GM23338 (cell line): ENCODE results near the gene WWOX.

Experiments
- CREB1 ChIP-seq: fragments of 250-450 bp; sonication (Bioruptor Pico); IDR thresholded peaks from 2 replicates; pipeline ENCODE4 v1.5.0; 2020; ENCODE audit warnings: low read depth, mild to moderate bottlenecking, moderate library complexity
- EZH2 ChIP-seq: fragments of 200-600 bp; sonication (generic); IDR thresholded peaks from one replicate; pipeline ENCODE4 v1.8.0; 2017; ENCODE audit warnings: antibody characterized with exemption, mild to moderate bottlenecking, low read depth; ENCODE audit not compliant: unreplicated experiment
- EZH2phosphoT487 ChIP-seq: fragments of 200-600 bp; sonication (generic); IDR thresholded peaks from one replicate; pipeline ENCODE4 v1.8.1; 2018; ENCODE audit warnings: antibody characterized with exemption; ENCODE audit not compliant: unreplicated experiment
- JUNB ChIP-seq: IDR thresholded peaks from one replicate; pipeline ENCODE4 v1.6.1; 2016; ENCODE audit warnings: antibody characterized with exemption; ENCODE audit not compliant: unreplicated experiment
- NANOG ChIP-seq: IDR thresholded peaks from 2 replicates; pipeline ENCODE4 v1.6.1; 2016; ENCODE audit warnings: antibody characterized with exemption, borderline replicate concordance
- POLR2AphosphoS5 ChIP-seq: IDR thresholded peaks from 2 replicates; pipeline ENCODE4 v1.6.1; 2016; ENCODE audit warnings: antibody characterized with exemption, low read depth
- STAT1 ChIP-seq: IDR thresholded peaks from one replicate; pipeline ENCODE4 v1.6.1; 2016; ENCODE audit warnings: antibody characterized with exemption; ENCODE audit not compliant: unreplicated experiment
- ZNF331 ChIP-seq: fragments of 250-450 bp; sonication (Bioruptor Pico); IDR thresholded peaks from 2 replicates; pipeline ENCODE4 v1.5.0; 2020; ENCODE audit warnings: low read depth, mild to moderate bottlenecking, moderate library complexity
- TF ChIP-seq, protein P1 (sequence below), 2 experiments: fragments of 200-600 bp in 1 of 2; sonication (generic) in 1 of 2; conservative IDR thresholded peaks; 2 replicates each; pipeline versions ENCODE4 v1.5.1 to v1.6.1; 2016 to 2017; ENCODE audit warnings: antibody characterized with exemption in 2 of 2, low read depth in 2 of 2, mild to moderate bottlenecking in 2 of 2, moderate library complexity in 1 of 2
- TF ChIP-seq, protein P2 (sequence below): IDR thresholded peaks from one replicate; pipeline ENCODE4 v1.6.1; 2018; ENCODE audit warnings: antibody characterized with exemption; ENCODE audit not compliant: unreplicated experiment

DNA sequence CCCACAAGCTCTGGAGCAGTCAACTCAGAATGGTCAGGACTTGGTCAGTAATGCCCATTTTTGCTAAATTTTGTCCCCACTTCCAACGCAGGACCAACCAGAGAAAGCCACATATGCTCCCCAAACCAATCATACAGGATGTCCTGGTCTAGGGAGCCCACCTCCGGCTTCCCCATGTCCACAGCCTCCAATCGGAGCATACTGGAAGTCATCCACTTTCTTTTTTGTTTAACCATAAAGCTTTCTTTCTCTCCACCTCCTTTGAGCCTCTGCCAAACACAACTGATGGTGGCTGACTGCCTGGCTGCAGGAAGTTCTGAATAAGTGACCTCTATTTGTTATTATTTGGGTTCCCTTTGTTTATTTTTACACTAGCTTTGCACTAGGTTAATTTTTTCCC is 549.1 kb downstream of the WWOX start:
- TF ChIP-seq, protein P1, sequence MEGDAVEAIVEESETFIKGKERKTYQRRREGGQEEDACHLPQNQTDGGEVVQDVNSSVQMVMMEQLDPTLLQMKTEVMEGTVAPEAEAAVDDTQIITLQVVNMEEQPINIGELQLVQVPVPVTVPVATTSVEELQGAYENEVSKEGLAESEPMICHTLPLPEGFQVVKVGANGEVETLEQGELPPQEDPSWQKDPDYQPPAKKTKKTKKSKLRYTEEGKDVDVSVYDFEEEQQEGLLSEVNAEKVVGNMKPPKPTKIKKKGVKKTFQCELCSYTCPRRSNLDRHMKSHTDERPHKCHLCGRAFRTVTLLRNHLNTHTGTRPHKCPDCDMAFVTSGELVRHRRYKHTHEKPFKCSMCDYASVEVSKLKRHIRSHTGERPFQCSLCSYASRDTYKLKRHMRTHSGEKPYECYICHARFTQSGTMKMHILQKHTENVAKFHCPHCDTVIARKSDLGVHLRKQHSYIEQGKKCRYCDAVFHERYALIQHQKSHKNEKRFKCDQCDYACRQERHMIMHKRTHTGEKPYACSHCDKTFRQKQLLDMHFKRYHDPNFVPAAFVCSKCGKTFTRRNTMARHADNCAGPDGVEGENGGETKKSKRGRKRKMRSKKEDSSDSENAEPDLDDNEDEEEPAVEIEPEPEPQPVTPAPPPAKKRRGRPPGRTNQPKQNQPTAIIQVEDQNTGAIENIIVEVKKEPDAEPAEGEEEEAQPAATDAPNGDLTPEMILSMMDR (conservative IDR thresholded peaks at IDR 0.05; ENCODE audit: low read depth in 2 of 2), result no peak
- TF ChIP-seq EZH2 (no peak), NANOG (no peak), ZNF331 (no peak), POLR2AphosphoS5 (no peak), EZH2phosphoT487 (no peak), STAT1 (no peak), CREB1 (CRISPR knock-in tag) (no peak), JUNB (no peak)
- TF ChIP-seq, protein P2, sequence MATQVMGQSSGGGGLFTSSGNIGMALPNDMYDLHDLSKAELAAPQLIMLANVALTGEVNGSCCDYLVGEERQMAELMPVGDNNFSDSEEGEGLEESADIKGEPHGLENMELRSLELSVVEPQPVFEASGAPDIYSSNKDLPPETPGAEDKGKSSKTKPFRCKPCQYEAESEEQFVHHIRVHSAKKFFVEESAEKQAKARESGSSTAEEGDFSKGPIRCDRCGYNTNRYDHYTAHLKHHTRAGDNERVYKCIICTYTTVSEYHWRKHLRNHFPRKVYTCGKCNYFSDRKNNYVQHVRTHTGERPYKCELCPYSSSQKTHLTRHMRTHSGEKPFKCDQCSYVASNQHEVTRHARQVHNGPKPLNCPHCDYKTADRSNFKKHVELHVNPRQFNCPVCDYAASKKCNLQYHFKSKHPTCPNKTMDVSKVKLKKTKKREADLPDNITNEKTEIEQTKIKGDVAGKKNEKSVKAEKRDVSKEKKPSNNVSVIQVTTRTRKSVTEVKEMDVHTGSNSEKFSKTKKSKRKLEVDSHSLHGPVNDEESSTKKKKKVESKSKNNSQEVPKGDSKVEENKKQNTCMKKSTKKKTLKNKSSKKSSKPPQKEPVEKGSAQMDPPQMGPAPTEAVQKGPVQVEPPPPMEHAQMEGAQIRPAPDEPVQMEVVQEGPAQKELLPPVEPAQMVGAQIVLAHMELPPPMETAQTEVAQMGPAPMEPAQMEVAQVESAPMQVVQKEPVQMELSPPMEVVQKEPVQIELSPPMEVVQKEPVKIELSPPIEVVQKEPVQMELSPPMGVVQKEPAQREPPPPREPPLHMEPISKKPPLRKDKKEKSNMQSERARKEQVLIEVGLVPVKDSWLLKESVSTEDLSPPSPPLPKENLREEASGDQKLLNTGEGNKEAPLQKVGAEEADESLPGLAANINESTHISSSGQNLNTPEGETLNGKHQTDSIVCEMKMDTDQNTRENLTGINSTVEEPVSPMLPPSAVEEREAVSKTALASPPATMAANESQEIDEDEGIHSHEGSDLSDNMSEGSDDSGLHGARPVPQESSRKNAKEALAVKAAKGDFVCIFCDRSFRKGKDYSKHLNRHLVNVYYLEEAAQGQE, result no peak
